K562 (cell line): Measurements from ENCODE around the gene AFG1L. TPM values are rescaled to one million over a fixed set of nuclear protein-coding genes. Genes with fewer than 3 reads are reported as not detected.

Experiments
- ARID4B ChIP-seq: sonication (generic); formaldehyde crosslinking; IDR thresholded peaks from 2 replicates; pipeline ENCODE4 v1.8.0; 2022; ENCODE audit warnings: mild to moderate bottlenecking, missing genetic modification reagents
- ATF3 ChIP-seq, 2 experiments: fragments of 450-650 bp in 1 of 2; sonication (generic) in 1 of 2; formaldehyde crosslinking in 1 of 2; IDR thresholded peaks in 1 of 2; conservative IDR thresholded peaks in 1 of 2; 2 replicates each; pipeline versions ENCODE4 v1.6.1 to v1.8.1; 2016 to 2023; ENCODE audit warnings: mild to moderate bottlenecking in 2 of 2, moderate library complexity in 2 of 2, inconsistent platforms in 1 of 2, missing genetic modification reagents in 1 of 2
- BMI1 ChIP-seq: fragments of 150-350 bp; IDR thresholded peaks from 2 replicates; pipeline ENCODE4 v1.6.1; 2014; ENCODE audit warnings: low read length
- CREM ChIP-seq: IDR thresholded peaks from 2 replicates; pipeline ENCODE4 v1.6.1; 2014; ENCODE audit warnings: antibody characterized with exemption, low read depth
- EHMT2 ChIP-seq: fragments of 450-650 bp; IDR thresholded peaks from 2 replicates; pipeline ENCODE4 v1.6.1; 2018; ENCODE audit warnings: antibody characterized with exemption
- HINFP ChIP-seq: fragments of 450-650 bp; conservative IDR thresholded peaks from 2 replicates; pipeline ENCODE4 v1.6.1; 2016; ENCODE audit warnings: missing genetic modification characterization, low read depth, mild to moderate bottlenecking, control low read depth, missing compliant biosample characterization
- NFXL1 ChIP-seq: fragments of 450-650 bp; formaldehyde crosslinking; IDR thresholded peaks from 2 replicates; pipeline ENCODE4 v1.4.0; 2021; ENCODE audit warnings: mild to moderate bottlenecking
- POLR3G ChIP-seq: IDR thresholded peaks from 2 replicates; pipeline ENCODE4 v1.6.1; 2011; ENCODE audit not compliant: insufficient read length, insufficient replicate concordance; ENCODE audit errors: extremely low read depth
- RBFOX2 ChIP-seq: fragments of 200-400 bp; formaldehyde crosslinking; IDR thresholded peaks from 2 replicates; pipeline ENCODE4 v1.6.1; 2017; ENCODE audit warnings: low read depth, mild to moderate bottlenecking, low read length, moderate library complexity
- RFX7 ChIP-seq: fragments of 250-450 bp; sonication (Bioruptor Pico); IDR thresholded peaks from 2 replicates; pipeline ENCODE4 v1.5.1; 2021; ENCODE audit warnings: mild to moderate bottlenecking
- TCF15 ChIP-seq: fragments of 250-450 bp; sonication (Bioruptor Pico); IDR thresholded peaks from 2 replicates; pipeline ENCODE4 v1.8.0; 2022; ENCODE audit warnings: moderate library complexity, mild to moderate bottlenecking, inconsistent platforms
- THRA ChIP-seq: fragments of 450-650 bp; IDR thresholded peaks from 2 replicates; pipeline ENCODE4 v1.6.1; 2017; ENCODE audit warnings: mild to moderate bottlenecking, moderate library complexity
- U2AF2 ChIP-seq: fragments of 200-400 bp; formaldehyde crosslinking; optimal IDR thresholded peaks from 2 replicates; pipeline ENCODE3; 2017; ENCODE audit warnings: low read depth, mild to moderate bottlenecking, low read length
- ZBTB34 ChIP-seq: fragments of 250-450 bp; sonication (Bioruptor Pico); IDR thresholded peaks from 2 replicates; pipeline ENCODE4 v1.8.0; 2021; ENCODE audit warnings: mild to moderate bottlenecking, moderate library complexity
- ZNF197 ChIP-seq: fragments of 200-800 bp; sonication (Bioruptor generic); IDR thresholded peaks from 2 replicates; pipeline ENCODE4 v1.6.1; 2016; ENCODE audit warnings: low read depth, missing genetic modification characterization, missing compliant biosample characterization
- ZNF232 ChIP-seq: sonication (generic); formaldehyde crosslinking; IDR thresholded peaks from 2 replicates; pipeline ENCODE4 v1.8.0; 2022; ENCODE audit warnings: mild to moderate bottlenecking, missing genetic modification reagents
- ZNF316 ChIP-seq: fragments of 450-650 bp; IDR thresholded peaks from 2 replicates; pipeline ENCODE4 v1.6.1; 2016
- ZNF717 ChIP-seq: fragments of 250-450 bp; sonication (Bioruptor Pico); IDR thresholded peaks from 2 replicates; pipeline ENCODE4 v1.5.0; 2021
- ZNF830 ChIP-seq: fragments of 250-450 bp; sonication (Bioruptor Pico); IDR thresholded peaks from 2 replicates; pipeline ENCODE4 v1.5.0; 2021; ENCODE audit warnings: mild to moderate bottlenecking
- polyA plus RNA-seq, 8 experiments: library from polyadenylated mRNA; depleted of rRNA in 4 of 8; stranded (reverse) in 5 of 8; unstranded in 3 of 8; fragments of >200 nt; fragmentation: Nextera tagmentation in 2 of 8; fragmentation: Illumina TruSeq in 1 of 8; extraction: Ambion mirVana in 2 of 8; extraction: Trizol in 1 of 8; gene quantifications; 2 replicates each; pipeline versions ENCODE4 v1.2.1 to v1.2.3, GENCODE V29; 2011 to 2014; ENCODE audit warnings: inconsistent platforms in 1 of 8, missing spikeins in 1 of 8
- total RNA-seq, 7 experiments: library from RNA; depleted of rRNA in 6 of 7; stranded (reverse); fragments of >200 nt in 6 of 7; fragmentation: Illumina TruSeq in 2 of 7; extraction: Trizol in 2 of 7; gene quantifications; 2 replicates each; pipeline versions ENCODE4 v1.2.1 to v1.2.3, GENCODE V29; 2011 to 2021; ENCODE audit warnings: low replicate concordance in 1 of 7

AFG1L gene
- total and polyA plus RNA-seq, 9 of the 15 experiments (the other 6 are each of a cell fraction or from before 2014, with no cell fraction given) = 2.2 to 15.5 (median 5.8) TPM

- TF ChIP-seq ARID4B (CRISPR knock-in tag) = peak; percentile 35; the same call in 1 of the 2 replicates
- no peak for TF ChIP-seq BMI1
- TF ChIP-seq ZNF717 = no peak
- TF ChIP-seq CREM = no peak
- TF ChIP-seq RFX7 (CRISPR knock-in tag) = no peak
- TF ChIP-seq ATF3 (IDR thresholded peaks at IDR 0.05) = no peak
- TF ChIP-seq ATF3 (CRISPR knock-in tag; conservative IDR thresholded peaks at IDR 0.05) = no peak
- TF ChIP-seq EHMT2 = no peak
- no peak for TF ChIP-seq THRA
- no peak for TF ChIP-seq ZNF316
- TF ChIP-seq U2AF2 = no peak
- TF ChIP-seq ZNF197 (CRISPR knock-in tag) = peak; percentile 30; the same call in 1 of the 2 replicates
- no peak for TF ChIP-seq ZNF232
- TF ChIP-seq HINFP = no peak
- no peak for TF ChIP-seq TCF15 (CRISPR knock-in tag)
- no peak for TF ChIP-seq NFXL1 (CRISPR knock-in tag)
- no peak for TF ChIP-seq ZNF830 (CRISPR knock-in tag)
- no peak for TF ChIP-seq ZBTB34 (CRISPR knock-in tag)
- no peak for TF ChIP-seq POLR3G
- TF ChIP-seq RBFOX2 = peak; percentile 79
Observed at GRCh38 chr6:108559884-108560462, 265.1 kb downstream of the AFG1L start (continued).
